Transverse colon (tissue), 4 donors: Measurements from ENCODE around the gene MAMDC2.

Source experiments
- CTCF ChIP-seq, 5 experiments: fragments of 200-600 bp in 3 of 5; fragments of 450-650 bp in 2 of 5; sonication (generic) in 3 of 5; IDR thresholded peaks; 1 replicate in 2 of 5; 2 replicates in 3 of 5; pipeline ENCODE4 v1.5.1; 2016 to 2017; ENCODE audit warnings: antibody characterized with exemption in 5 of 5, inconsistent platforms in 3 of 5, mild to moderate bottlenecking in 2 of 5, moderate library complexity in 1 of 5
- POLR2A ChIP-seq: fragments of 450-650 bp; IDR thresholded peaks from one replicate; pipeline ENCODE4 v1.6.1; 2016; ENCODE audit warnings: antibody characterized with exemption, mild to moderate bottlenecking, moderate library complexity
- POLR2AphosphoS5 ChIP-seq, 3 donors: sonication (generic); formaldehyde crosslinking; IDR thresholded peaks; one replicate each; pipeline ENCODE4 v1.6.1; 2016; ENCODE audit warnings: antibody characterized with exemption in 3 of 3

- TF ChIP-seq POLR2A (no peak), CTCF (IDR thresholded peaks at IDR 0.05) (no peak), POLR2AphosphoS5 (IDR thresholded peaks at IDR 0.05) (no peak)
These were observed 50.3 kb downstream of the MAMDC2 start for GRCh38 chr9:70093944-70094343.
